ENCODE measurements around the gene APBA3. TPM values are rescaled to one million over a fixed set of nuclear protein-coding genes. Genes with fewer than 3 reads are reported as not detected.

Gene APBA3
- total and polyA plus RNA-seq, 2 of the 4 experiments (the other 2 are of a cell fraction): 9.5 to 18.4 TPM

- ATAC-seq (ENCODE audit: low read depth) (no peak), DNase-seq (no peak)
- H3K18ac ChIP-seq (ENCODE audit: low read depth, low read length): no peak overlapping the region
- ChIA-PET CTCF (no interaction called here), POLR2A (ENCODE audit: unreplicated experiment) (no interaction called here)
- H3K23ac ChIP-seq (ENCODE audit: low read depth, low read length): no peak overlapping the region
- H3K27me3 ChIP-seq (ENCODE audit: control insufficient read depth, insufficient read depth, low read length): peaks cover 4% of the 10 kb centered on the region; the same call in 1 of the 2 replicates
- no peak overlapping the region for H3K9ac ChIP-seq (ENCODE audit: low read depth, low read length)
- H4K20me1 ChIP-seq (ENCODE audit: insufficient read depth, low read length): no peaks in the 10 kb centered on the region
- dilution Hi-C loops (cut with HindIII; ENCODE audit: low sequenced_read_pairs, unreplicated experiment): no loop called here
- no peak overlapping the region for H4K5ac ChIP-seq (ENCODE audit: low read depth, low read length)
- H2BK20ac ChIP-seq (ENCODE audit: low read depth, low read length): no peak overlapping the region
- no peak overlapping the region for H3K4me3 ChIP-seq (ENCODE audit: insufficient read depth, low read depth, low read length)
- no peak overlapping the region for H2BK15ac ChIP-seq (ENCODE audit: low read depth, low read length)
- no peak overlapping the region for H4K91ac ChIP-seq (ENCODE audit: insufficient read depth, low read depth, low read length)
- no peak overlapping the region for H2AK5ac ChIP-seq (ENCODE audit: low read depth, low read length)
- H2AFZ ChIP-seq (replicated peaks; ENCODE audit: low read length, poor library complexity): no peak overlapping the region
- H2BK5ac ChIP-seq (ENCODE audit: low read depth, low read length, poor library complexity, severe bottlenecking): no peak overlapping the region
- no peaks in the 10 kb centered on the region for H3K79me1 ChIP-seq (ENCODE audit: low read depth in 1 of 2, low read length in 2 of 2)
- no peaks in the 10 kb centered on the region for H3K9me1 ChIP-seq (ENCODE audit: insufficient read depth, low read length)
- H3K9me3 ChIP-seq (ENCODE audit: control insufficient read depth, insufficient read depth, low read length): no peaks in the 10 kb centered on the region
- TF ChIP-seq BHLHE40 (IDR thresholded peaks at IDR 0.05; ENCODE audit: low read depth, low read length) (no peak), CEBPB (IDR thresholded peaks at IDR 0.05; ENCODE audit: low read depth, low read length) (no peak), RCOR1 (IDR thresholded peaks at IDR 0.05; ENCODE audit: insufficient replicate concordance, low read length) (no peak), CHD1 (IDR thresholded peaks at IDR 0.05; ENCODE audit: low read depth, low read length) (no peak), MXI1 (IDR thresholded peaks at IDR 0.05; ENCODE audit: borderline replicate concordance, low read depth, low read length) (no peak), MAFK (IDR thresholded peaks at IDR 0.05; ENCODE audit: low read depth, low read length) (no peak), CTCF (conservative IDR thresholded peaks at IDR 0.05; ENCODE audit: low read depth, low read length) (no peak), ELK1 (IDR thresholded peaks at IDR 0.05; ENCODE audit: borderline replicate concordance, low read depth, low read length) (no peak), RFX5 (IDR thresholded peaks at IDR 0.05; ENCODE audit: low read depth, low read length) (no peak)
- TF ChIP-seq, protein P1, sequence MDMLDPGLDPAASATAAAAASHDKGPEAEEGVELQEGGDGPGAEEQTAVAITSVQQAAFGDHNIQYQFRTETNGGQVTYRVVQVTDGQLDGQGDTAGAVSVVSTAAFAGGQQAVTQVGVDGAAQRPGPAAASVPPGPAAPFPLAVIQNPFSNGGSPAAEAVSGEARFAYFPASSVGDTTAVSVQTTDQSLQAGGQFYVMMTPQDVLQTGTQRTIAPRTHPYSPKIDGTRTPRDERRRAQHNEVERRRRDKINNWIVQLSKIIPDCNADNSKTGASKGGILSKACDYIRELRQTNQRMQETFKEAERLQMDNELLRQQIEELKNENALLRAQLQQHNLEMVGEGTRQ (IDR thresholded peaks at IDR 0.05; ENCODE audit: low read depth, low read length): no peak
- no peak overlapping the region for H2BK120ac ChIP-seq (ENCODE audit: low read depth, low read length)
- H3K4me1 ChIP-seq (ENCODE audit: control insufficient read depth, insufficient read depth, low read length): no peaks in the 10 kb centered on the region
- in situ Hi-C loops (cut with MboI; ENCODE audit: low sequenced_read_pairs): no loop called here
- BruUV-seq (replicated peaks): no TSS peak
- no peak overlapping the region for H3K4me2 ChIP-seq (ENCODE audit: low read depth, low read length)
- WGBS, 2 experiments (ENCODE audit: extremely low coverage in 2 of 2, insufficient read length in 1 of 2): no CpG with 5 or more reads among the region's 8 CpGs
- no peak overlapping the region for H3K14ac ChIP-seq (replicated peaks; ENCODE audit: low read depth, low read length)
- no peak overlapping the region for H2AK9ac ChIP-seq (replicated peaks; ENCODE audit: low read depth, low read length, poor library complexity)
- intact Hi-C loops (cut with micrococcal nuclease): no loop called here
- no peak overlapping the region for H3K27ac ChIP-seq (ENCODE audit: insufficient read depth, low read length)
- H4K8ac ChIP-seq (ENCODE audit: low read depth in 2 of 2, low read length in 2 of 2): no peak overlapping the region
- no peak overlapping the region for H3K56ac ChIP-seq (ENCODE audit: extremely low read depth, insufficient read depth, low read length)
- no peak overlapping the region for H3K4ac ChIP-seq (ENCODE audit: low read depth, low read length)
- peaks cover 20% of the 10 kb centered on the region; the same call in 1 of the 2 replicates for H3K36me3 ChIP-seq (ENCODE audit: control insufficient read depth, insufficient read depth, low read length)
Observed at GRCh38 chr19:3748965-3749364, 12.5 kb downstream of the APBA3 start.
